WTC11 (cell line): ENCODE data around the gene FOXA1.

Experiments used
- CREB1 ChIP-seq: sonication (generic); formaldehyde crosslinking; IDR thresholded peaks from 2 replicates; pipeline ENCODE4 v1.8.0; 2023; ENCODE audit warnings: mild to moderate bottlenecking, missing genetic modification reagents
- E2F1 ChIP-seq: sonication (generic); formaldehyde crosslinking; IDR thresholded peaks from 2 replicates; pipeline ENCODE4 v1.8.0; 2022; ENCODE audit warnings: mild to moderate bottlenecking, missing genetic modification reagents
- HMGA2 ChIP-seq: fragments of 250-450 bp; sonication (Bioruptor Pico); IDR thresholded peaks from 2 replicates; pipeline ENCODE4 v1.4.0; 2021; ENCODE audit warnings: mild to moderate bottlenecking, moderate library complexity
- IRF2 ChIP-seq: sonication (generic); formaldehyde crosslinking; IDR thresholded peaks from 2 replicates; pipeline ENCODE4 v1.8.0; 2022; ENCODE audit warnings: low read depth, missing genetic modification reagents, borderline replicate concordance
- RELA ChIP-seq: sonication (generic); formaldehyde crosslinking; IDR thresholded peaks from 2 replicates; pipeline ENCODE4 v1.8.1; 2022; ENCODE audit warnings: missing genetic modification reagents, mild to moderate bottlenecking, borderline replicate concordance
- SP1 ChIP-seq: sonication (generic); formaldehyde crosslinking; conservative IDR thresholded peaks from 2 replicates; pipeline ENCODE4 v1.8.1; 2022; ENCODE audit warnings: missing genetic modification reagents
- ZNF263 ChIP-seq: sonication (generic); formaldehyde crosslinking; IDR thresholded peaks from 2 replicates; pipeline ENCODE4 v1.8.1; 2022; ENCODE audit warnings: low read depth, mild to moderate bottlenecking, moderate library complexity, missing genetic modification reagents
- ZNF512 ChIP-seq: sonication (generic); formaldehyde crosslinking; IDR thresholded peaks from 2 replicates; pipeline ENCODE4 v1.8.1; 2022; ENCODE audit warnings: missing genetic modification reagents, borderline replicate concordance
- TF ChIP-seq, protein P1 (sequence below): fragments of 200-600 bp; IDR thresholded peaks from 2 replicates; pipeline ENCODE4 v1.8.0; 2022; ENCODE audit warnings: antibody characterized with exemption
- TF ChIP-seq, protein P2 (sequence below): sonication (generic); formaldehyde crosslinking; conservative IDR thresholded peaks from 2 replicates; pipeline ENCODE4 v1.8.1; 2022; ENCODE audit warnings: mild to moderate bottlenecking, missing genetic modification reagents
- TF ChIP-seq, protein P3 (sequence below): sonication (generic); formaldehyde crosslinking; IDR thresholded peaks from 2 replicates; pipeline ENCODE4 v1.8.0; 2022; ENCODE audit warnings: mild to moderate bottlenecking, missing genetic modification reagents
- TF ChIP-seq, protein P4 (sequence below): fragments of 250-450 bp; sonication (Bioruptor Pico); IDR thresholded peaks from 2 replicates; pipeline ENCODE4 v1.8.0; 2021; ENCODE audit warnings: mild to moderate bottlenecking
- TF ChIP-seq, protein P5 (sequence below): sonication (generic); formaldehyde crosslinking; IDR thresholded peaks from 2 replicates; pipeline ENCODE4 v1.8.0; 2022; ENCODE audit warnings: mild to moderate bottlenecking, missing genetic modification reagents
- TF ChIP-seq, protein P6 (sequence below): sonication (generic); formaldehyde crosslinking; IDR thresholded peaks from 2 replicates; pipeline ENCODE4 v1.8.1; 2023; ENCODE audit warnings: mild to moderate bottlenecking, missing genetic modification reagents, moderate library complexity

DNA sequence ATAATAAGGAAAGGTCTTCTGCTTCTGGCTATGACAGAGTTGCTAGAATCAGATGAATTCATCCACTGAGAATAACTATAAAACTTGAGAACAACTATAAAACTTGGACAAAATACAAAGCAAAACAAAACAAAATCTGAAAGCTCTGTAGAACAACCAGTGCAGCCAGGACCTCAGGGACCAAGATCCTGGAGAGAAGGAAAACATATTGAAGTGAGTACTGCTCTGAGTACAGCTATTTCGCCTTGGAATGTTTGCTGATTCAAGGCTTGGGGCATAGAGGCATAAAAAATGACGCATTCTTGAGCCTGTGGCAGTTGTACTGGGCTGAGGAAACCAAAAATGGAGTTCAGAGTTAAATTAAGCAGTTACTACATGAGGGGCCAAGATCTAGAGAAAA lies 21.7 kb downstream of the FOXA1 start:
- TF ChIP-seq, protein P1, sequence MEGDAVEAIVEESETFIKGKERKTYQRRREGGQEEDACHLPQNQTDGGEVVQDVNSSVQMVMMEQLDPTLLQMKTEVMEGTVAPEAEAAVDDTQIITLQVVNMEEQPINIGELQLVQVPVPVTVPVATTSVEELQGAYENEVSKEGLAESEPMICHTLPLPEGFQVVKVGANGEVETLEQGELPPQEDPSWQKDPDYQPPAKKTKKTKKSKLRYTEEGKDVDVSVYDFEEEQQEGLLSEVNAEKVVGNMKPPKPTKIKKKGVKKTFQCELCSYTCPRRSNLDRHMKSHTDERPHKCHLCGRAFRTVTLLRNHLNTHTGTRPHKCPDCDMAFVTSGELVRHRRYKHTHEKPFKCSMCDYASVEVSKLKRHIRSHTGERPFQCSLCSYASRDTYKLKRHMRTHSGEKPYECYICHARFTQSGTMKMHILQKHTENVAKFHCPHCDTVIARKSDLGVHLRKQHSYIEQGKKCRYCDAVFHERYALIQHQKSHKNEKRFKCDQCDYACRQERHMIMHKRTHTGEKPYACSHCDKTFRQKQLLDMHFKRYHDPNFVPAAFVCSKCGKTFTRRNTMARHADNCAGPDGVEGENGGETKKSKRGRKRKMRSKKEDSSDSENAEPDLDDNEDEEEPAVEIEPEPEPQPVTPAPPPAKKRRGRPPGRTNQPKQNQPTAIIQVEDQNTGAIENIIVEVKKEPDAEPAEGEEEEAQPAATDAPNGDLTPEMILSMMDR, result no peak
- TF ChIP-seq, protein P2, sequence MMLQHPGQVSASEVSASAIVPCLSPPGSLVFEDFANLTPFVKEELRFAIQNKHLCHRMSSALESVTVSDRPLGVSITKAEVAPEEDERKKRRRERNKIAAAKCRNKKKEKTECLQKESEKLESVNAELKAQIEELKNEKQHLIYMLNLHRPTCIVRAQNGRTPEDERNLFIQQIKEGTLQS (CRISPR knock-in tag), result no peak
- TF ChIP-seq, protein P3, sequence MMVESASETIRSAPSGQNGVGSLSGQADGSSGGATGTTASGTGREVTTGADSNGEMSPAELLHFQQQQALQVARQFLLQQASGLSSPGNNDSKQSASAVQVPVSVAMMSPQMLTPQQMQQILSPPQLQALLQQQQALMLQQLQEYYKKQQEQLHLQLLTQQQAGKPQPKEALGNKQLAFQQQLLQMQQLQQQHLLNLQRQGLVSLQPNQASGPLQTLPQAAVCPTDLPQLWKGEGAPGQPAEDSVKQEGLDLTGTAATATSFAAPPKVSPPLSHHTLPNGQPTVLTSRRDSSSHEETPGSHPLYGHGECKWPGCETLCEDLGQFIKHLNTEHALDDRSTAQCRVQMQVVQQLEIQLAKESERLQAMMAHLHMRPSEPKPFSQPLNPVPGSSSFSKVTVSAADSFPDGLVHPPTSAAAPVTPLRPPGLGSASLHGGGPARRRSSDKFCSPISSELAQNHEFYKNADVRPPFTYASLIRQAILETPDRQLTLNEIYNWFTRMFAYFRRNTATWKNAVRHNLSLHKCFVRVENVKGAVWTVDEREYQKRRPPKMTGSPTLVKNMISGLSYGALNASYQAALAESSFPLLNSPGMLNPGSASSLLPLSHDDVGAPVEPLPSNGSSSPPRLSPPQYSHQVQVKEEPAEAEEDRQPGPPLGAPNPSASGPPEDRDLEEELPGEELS (CRISPR knock-in tag), result no peak
- TF ChIP-seq, protein P4, sequence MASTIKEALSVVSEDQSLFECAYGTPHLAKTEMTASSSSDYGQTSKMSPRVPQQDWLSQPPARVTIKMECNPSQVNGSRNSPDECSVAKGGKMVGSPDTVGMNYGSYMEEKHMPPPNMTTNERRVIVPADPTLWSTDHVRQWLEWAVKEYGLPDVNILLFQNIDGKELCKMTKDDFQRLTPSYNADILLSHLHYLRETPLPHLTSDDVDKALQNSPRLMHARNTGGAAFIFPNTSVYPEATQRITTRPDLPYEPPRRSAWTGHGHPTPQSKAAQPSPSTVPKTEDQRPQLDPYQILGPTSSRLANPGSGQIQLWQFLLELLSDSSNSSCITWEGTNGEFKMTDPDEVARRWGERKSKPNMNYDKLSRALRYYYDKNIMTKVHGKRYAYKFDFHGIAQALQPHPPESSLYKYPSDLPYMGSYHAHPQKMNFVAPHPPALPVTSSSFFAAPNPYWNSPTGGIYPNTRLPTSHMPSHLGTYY (CRISPR knock-in tag), result no peak
- no peak for TF ChIP-seq SP1 (CRISPR knock-in tag)
- no peak for TF ChIP-seq HMGA2 (CRISPR knock-in tag)
- TF ChIP-seq ZNF512, result no peak
- TF ChIP-seq E2F1 (CRISPR knock-in tag), result no peak
- TF ChIP-seq, protein P5, sequence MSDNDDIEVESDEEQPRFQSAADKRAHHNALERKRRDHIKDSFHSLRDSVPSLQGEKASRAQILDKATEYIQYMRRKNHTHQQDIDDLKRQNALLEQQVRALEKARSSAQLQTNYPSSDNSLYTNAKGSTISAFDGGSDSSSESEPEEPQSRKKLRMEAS (CRISPR knock-in tag), result no peak
- TF ChIP-seq, protein P6, sequence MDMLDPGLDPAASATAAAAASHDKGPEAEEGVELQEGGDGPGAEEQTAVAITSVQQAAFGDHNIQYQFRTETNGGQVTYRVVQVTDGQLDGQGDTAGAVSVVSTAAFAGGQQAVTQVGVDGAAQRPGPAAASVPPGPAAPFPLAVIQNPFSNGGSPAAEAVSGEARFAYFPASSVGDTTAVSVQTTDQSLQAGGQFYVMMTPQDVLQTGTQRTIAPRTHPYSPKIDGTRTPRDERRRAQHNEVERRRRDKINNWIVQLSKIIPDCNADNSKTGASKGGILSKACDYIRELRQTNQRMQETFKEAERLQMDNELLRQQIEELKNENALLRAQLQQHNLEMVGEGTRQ (CRISPR knock-in tag), result no peak
- TF ChIP-seq CREB1 (CRISPR knock-in tag), result no peak
- TF ChIP-seq ZNF263 (CRISPR knock-in tag), result no peak
- TF ChIP-seq RELA (CRISPR knock-in tag), result no peak
- TF ChIP-seq IRF2 (CRISPR knock-in tag), result no peak
